ENCODE data around the gene MEGF8. TPM values are rescaled to one million over a fixed set of nuclear protein-coding genes. Genes with fewer than 3 reads are reported as not detected.

Gene MEGF8
- total and polyA plus RNA-seq, 2 of the 8 experiments (the other 6 are each of a cell fraction or from before 2014, with no cell fraction given) = 13.0 to 23.7 TPM

GRCh38 chr19:42328854-42329253 is 3.4 kb downstream of the MEGF8 start (continued):
- TF ChIP-seq TCF12 (IDR thresholded peaks at IDR 0.05; ENCODE audit: low read depth, low read length) (no peak), RNF2 (IDR thresholded peaks at IDR 0.05; ENCODE audit: borderline replicate concordance, low read depth, low read length, missing control alignments, poor library complexity, severe bottlenecking) (no peak), RXRA (IDR thresholded peaks at IDR 0.05; ENCODE audit: insufficient read depth, low read depth, low read length) (no peak), YY1 (IDR thresholded peaks at IDR 0.05; ENCODE audit: low read depth, low read length) (no peak)
